Panc1 (cell line): ENCODE results near the gene GRM6.

ENCODE experiments used
- CTCF ChIP-seq: fragments of 450-650 bp; IDR thresholded peaks from 2 replicates; pipeline ENCODE4 v1.5.1; 2017; ENCODE audit warnings: mild to moderate bottlenecking
- TCF7L2 ChIP-seq: IDR thresholded peaks from 2 replicates; pipeline ENCODE4 v1.6.1; 2011; ENCODE audit warnings: mild to moderate bottlenecking, low read depth, low read length, inconsistent platforms

GRCh38 chr5:178941361-178941760 lies 53.8 kb downstream of the GRM6 start:
- TF ChIP-seq CTCF (no peak), TCF7L2 (no peak)
